Ascending aorta (tissue), 2 donors: Measurements from ENCODE around the gene NINJ1. TPM values are rescaled to one million over a fixed set of nuclear protein-coding genes. Genes with fewer than 3 reads are reported as not detected.

Experiments used
- DNase-seq, 2 donors: peaks; one replicate each; pipeline ENCODE4 v3.0.0-alpha.2; 2019; ENCODE audit warnings: low spot score in 2 of 2
- H3K27ac ChIP-seq, 2 donors: fragments of 200-600 bp; sonication (generic); one replicate each; pipeline ENCODE4 v1.5.1; 2016 to 2017; ENCODE audit warnings: mild to moderate bottlenecking in 1 of 2
- H3K27me3 ChIP-seq: fragments of 200-600 bp; sonication (generic); one replicate; pipeline ENCODE4 v1.5.1; 2017
- H3K36me3 ChIP-seq, 2 donors: fragments of 200-600 bp; sonication (generic); one replicate each; pipeline ENCODE4 v1.5.1; 2016
- H3K4me1 ChIP-seq, 2 donors: fragments of 200-600 bp; sonication (generic); one replicate each; pipeline ENCODE4 v1.5.1; 2016 to 2017; ENCODE audit warnings: mild to moderate bottlenecking in 1 of 2
- H3K4me3 ChIP-seq, 2 donors: fragments of 200-600 bp; sonication (generic); one replicate each; pipeline ENCODE4 v1.5.1; 2016 to 2017; ENCODE audit warnings: mild to moderate bottlenecking in 1 of 2
- H3K9me3 ChIP-seq, 2 donors: fragments of 200-600 bp; sonication (generic); one replicate each; pipeline ENCODE4 v1.5.1; 2016
- intact Hi-C: fragments of 100-400 bp; cut with DNase I; formaldehyde crosslinking; loops from one replicate; pipeline ENCODE4 v1.15.1; 2023
- total RNA-seq: library from RNA; depleted of rRNA; stranded (reverse); fragments of >200 nt; gene quantifications from one replicate; pipeline ENCODE4 v1.1.0, GENCODE V29; 2016
- TF ChIP-seq, protein P1 (sequence below), 3 experiments: fragments of 200-600 bp in 2 of 3; fragments of 450-650 bp in 1 of 3; sonication (generic) in 2 of 3; IDR thresholded peaks; one replicate each; pipeline ENCODE4 v1.5.1; 2016 to 2019; ENCODE audit warnings: antibody characterized with exemption in 3 of 3, mild to moderate bottlenecking in 1 of 3, moderate library complexity in 1 of 3

The NINJ1 gene
- total RNA-seq, 1 donor from 2014 or later, result 156 TPM

DNA sequence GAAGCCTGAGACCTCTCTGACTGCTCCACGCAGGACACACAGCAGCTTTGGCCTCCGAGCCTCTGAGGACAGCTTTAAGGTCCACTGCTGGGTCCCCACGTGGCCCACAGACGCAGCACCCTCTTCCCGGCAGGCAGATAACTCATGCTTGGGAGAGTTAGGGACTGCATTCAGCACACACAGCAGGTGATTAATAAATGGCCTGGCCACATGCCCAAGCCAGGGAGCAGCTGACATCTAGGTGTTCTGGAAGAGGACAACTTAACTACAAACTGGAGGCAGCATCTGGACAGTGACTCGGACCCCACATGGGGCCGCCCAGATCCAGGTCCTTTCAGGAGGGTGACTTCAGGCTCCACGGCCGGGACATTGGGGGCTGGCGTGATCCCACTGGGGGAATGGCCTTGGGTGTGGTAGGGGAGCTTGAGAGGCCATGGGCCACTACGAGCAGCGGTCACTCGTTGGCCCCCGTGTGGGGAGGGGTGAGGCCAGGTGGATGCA, 11.3 kb downstream of the NINJ1 start:
- H3K27ac ChIP-seq, result no peak overlapping the region
- no peaks in the 10 kb centered on the region for H3K27me3 ChIP-seq
- H3K4me1 ChIP-seq, result peaks cover 16 to 37% of the 10 kb centered on the region in 2 donors
- TF ChIP-seq, protein P1, sequence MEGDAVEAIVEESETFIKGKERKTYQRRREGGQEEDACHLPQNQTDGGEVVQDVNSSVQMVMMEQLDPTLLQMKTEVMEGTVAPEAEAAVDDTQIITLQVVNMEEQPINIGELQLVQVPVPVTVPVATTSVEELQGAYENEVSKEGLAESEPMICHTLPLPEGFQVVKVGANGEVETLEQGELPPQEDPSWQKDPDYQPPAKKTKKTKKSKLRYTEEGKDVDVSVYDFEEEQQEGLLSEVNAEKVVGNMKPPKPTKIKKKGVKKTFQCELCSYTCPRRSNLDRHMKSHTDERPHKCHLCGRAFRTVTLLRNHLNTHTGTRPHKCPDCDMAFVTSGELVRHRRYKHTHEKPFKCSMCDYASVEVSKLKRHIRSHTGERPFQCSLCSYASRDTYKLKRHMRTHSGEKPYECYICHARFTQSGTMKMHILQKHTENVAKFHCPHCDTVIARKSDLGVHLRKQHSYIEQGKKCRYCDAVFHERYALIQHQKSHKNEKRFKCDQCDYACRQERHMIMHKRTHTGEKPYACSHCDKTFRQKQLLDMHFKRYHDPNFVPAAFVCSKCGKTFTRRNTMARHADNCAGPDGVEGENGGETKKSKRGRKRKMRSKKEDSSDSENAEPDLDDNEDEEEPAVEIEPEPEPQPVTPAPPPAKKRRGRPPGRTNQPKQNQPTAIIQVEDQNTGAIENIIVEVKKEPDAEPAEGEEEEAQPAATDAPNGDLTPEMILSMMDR (IDR thresholded peaks at IDR 0.05), result no peak
- H3K36me3 ChIP-seq, result peaks cover 47 to 51% of the 10 kb centered on the region in 2 donors
- intact Hi-C loops, result loop anchor here (10.0 kb wide), 1 partner anchor 448 kb away; the partner anchor contains the start of gene IPPK
- DNase-seq, result peak; percentile 5 to 62
- H3K9me3 ChIP-seq, result no peaks in the 10 kb centered on the region
- no peak overlapping the region for H3K4me3 ChIP-seq

DNA sequence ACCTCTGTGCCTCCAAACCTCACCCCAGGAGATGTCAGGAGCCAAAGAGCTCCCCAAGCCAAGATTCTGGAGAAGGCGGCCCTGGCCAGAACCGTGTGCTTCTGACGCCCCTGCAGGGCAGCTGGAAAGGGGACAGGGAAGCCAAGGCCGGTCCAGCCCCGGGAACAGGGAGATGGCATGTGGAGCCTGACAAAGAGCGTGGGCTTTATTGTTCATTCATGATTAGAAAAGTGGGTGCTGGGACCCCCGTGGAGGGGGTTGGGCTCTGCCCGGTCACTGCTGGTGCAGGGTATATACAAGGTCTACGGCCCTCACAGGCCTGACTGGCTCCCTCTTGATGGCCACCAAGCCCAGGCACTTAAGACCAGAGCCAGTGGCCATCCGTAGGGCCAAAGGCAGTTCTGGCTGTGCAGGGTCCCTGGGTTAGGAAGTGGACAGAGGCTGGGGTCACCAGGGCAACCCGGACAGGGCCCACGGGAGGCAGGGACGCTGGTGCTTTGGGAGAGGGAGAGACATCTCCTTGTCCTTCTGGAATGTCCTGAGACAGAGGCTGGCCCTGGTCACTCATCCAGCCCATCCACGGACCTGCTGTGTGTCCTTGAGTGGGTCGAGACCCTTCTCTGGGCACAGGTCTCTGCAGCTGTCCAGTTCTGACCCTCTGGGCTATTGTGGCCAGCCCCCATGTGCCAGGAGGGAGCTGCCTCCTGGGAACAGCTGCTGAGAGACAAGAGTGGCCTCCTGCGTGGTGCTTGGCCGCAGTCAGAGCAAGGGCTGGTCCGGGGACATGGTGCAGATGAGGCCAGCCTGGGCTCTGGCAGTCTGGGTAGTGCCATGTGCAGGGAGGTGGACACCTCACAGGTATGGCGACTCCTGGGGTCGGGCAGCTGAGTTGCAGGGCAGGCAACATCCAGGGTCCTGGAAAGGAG, 12.5 kb downstream of the NINJ1 start:
- intact Hi-C loops, result loop anchor here (10.0 kb wide), 1 partner anchor 447 kb away; the partner anchor contains the start of gene IPPK

DNA sequence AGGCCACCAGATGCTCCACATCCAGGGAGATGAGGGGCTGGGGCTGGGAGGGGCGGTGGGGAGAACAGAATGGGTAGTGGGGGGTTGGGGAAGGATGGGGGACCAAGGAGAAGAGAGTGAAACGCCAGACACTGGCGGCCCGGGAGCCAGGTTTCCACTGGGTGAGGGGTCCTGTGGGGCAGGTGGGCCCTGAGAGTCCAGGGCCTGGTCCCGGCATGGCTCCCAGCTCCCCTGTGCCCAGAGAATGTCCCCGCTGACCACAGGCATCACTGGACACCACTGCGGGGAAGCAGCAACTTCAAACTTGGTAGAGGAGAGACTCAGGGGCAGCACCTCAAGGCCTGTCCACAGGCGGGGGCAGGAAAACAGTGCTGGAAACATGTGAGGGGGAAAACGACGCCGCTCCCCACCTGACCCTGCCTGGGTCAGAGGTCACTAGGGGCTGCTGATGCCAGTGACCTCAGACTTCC, 13.2 kb downstream of the NINJ1 start:
- peaks cover 43 to 45% of the 10 kb centered on the region in 2 donors for H3K36me3 ChIP-seq
- intact Hi-C loops, result loop anchor here (10.0 kb wide), 1 partner anchor 446 kb away; the partner anchor contains the start of gene IPPK
- H3K4me3 ChIP-seq, result no peak overlapping the region
- peaks cover 0 to 25% of the 10 kb centered on the region in 2 donors for H3K4me1 ChIP-seq
- no peaks in the 10 kb centered on the region for H3K9me3 ChIP-seq
- TF ChIP-seq, protein P1 (IDR thresholded peaks at IDR 0.05), result no peak
- DNase-seq, result peak in 1 of 2 donors; percentile 62
- no peaks in the 10 kb centered on the region for H3K27me3 ChIP-seq
- H3K27ac ChIP-seq, result peak overlapping the region; percentile 63 to 72

More for the DNA sequence above, 12.5 kb downstream of the NINJ1 start:
- H3K4me3 ChIP-seq, result no peak overlapping the region
- H3K36me3 ChIP-seq, result peaks cover 47 to 51% of the 10 kb centered on the region in 2 donors
- TF ChIP-seq, protein P1 (IDR thresholded peaks at IDR 0.05), result no peak
- peak in 1 of 2 donors; percentile 63 for DNase-seq
- H3K9me3 ChIP-seq, result no peaks in the 10 kb centered on the region
- H3K4me1 ChIP-seq, result peaks cover 5 to 27% of the 10 kb centered on the region in 2 donors
- peak overlapping the region; percentile 63 to 72 for H3K27ac ChIP-seq
- no peaks in the 10 kb centered on the region for H3K27me3 ChIP-seq

DNA sequence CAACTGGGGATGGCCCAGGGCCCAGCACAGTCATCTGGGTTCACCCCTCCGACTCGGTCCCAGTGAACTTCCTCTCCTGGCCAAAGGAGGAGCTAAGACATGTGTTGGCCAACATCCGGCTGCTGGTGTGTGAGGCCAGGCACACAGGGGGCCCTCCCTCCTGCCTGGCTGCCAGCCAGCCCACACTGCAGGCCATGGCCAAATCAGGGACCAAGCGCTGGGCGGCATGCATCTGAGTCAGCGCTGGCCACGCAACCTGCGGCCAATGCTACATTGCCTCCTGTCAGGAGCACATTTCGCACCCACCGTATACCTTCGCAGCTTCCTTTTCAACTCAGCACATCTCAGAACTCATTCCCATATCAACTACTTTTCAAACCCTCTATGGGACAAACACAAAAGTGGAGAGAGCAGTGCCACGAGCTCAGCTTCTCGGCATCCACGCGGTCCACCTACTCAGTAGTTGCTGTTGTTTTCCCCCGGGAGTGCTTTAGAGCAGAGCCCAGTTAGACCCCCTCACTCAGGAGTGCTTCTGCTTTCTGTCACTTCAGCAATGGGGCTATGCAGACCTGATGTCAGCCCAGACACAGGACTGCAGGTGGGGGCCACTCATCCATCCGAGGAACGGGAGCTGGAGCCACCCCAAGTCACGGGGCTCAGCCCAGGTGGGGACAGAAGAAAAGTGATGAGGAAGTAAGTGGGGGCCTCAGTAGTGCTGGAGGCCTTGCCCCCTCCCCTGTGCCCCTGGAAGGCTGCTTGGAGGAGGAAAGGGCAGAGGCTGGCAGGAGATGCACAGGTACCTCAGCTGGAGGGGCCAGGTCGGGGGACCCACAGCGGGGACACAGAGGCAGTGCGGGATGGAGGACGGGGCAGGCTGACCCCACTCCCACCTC, 13.9 kb downstream of the NINJ1 start:
- TF ChIP-seq, protein P1 (IDR thresholded peaks at IDR 0.05), result peak; percentile 51 to 52 (median 51)
- Histone ChIP-seq H3K4me3 (peak overlapping the region in 1 of 2 donors; percentile 1), H3K27ac (peak overlapping the region; percentile 67 to 72), H3K36me3 (peaks cover 37 to 38% of the 10 kb centered on the region in 2 donors), H3K27me3 (no peaks in the 10 kb centered on the region), H3K9me3 (no peaks in the 10 kb centered on the region), H3K4me1 (peaks cover 0 to 22% of the 10 kb centered on the region in 2 donors)
- peak; percentile 90 to 98 for DNase-seq
- intact Hi-C loops, result loop anchor here (2.0 to 10.0 kb wide), 2 partner anchors 21 to 445 kb away; partner anchors contain the start of gene IPPK

DNA sequence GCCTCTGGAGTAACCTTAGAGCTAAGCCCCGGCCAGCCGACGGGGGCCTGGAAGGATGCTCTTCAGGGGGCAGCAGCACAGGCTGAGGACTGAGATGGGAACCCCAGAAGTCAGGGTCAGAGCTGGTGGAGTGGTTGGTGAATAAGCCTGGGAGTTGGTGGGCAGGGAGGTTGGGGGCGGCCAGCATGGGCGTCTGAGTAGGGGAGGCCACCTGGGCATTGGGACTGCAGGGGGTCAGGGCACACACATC, 14.4 kb downstream of the NINJ1 start:
- Histone ChIP-seq H3K4me1 (peaks cover 0 to 22% of the 10 kb centered on the region in 2 donors), H3K27ac (peak overlapping the region; percentile 67 to 72), H3K36me3 (peaks cover 31 to 32% of the 10 kb centered on the region in 2 donors), H3K9me3 (no peaks in the 10 kb centered on the region), H3K4me3 (no peak overlapping the region), H3K27me3 (no peaks in the 10 kb centered on the region)
- DNase-seq, result no peak
- intact Hi-C loops, result loop anchor here (2.0 kb wide), 1 partner anchor 21 kb away; no protein-coding TSS in a partner anchor
- TF ChIP-seq, protein P1 (IDR thresholded peaks at IDR 0.05), result no peak
